Middle frontal gyrus (tissue), 1 donor: ENCODE data around the gene HNF4A.
A peak's percentile ranks its signal among the peaks of the same experiment; 100 is the strongest.

Experiments
- DNase-seq: peaks from one replicate; pipeline ENCODE4 v3.0.0-alpha.2; 2015; ENCODE audit warnings: low spot score; ENCODE audit errors: extremely low spot score

Gene HNF4A

GRCh38 chr20:44439318-44439717, 83.8 kb downstream of the HNF4A start:
- no peak for DNase-seq

- no peak for DNase-seq
Measured at GRCh38 chr20:44442298-44443070, 87.0 kb downstream of the HNF4A start.

- no peak for DNase-seq
Measured at GRCh38 chr20:44445742-44446710, 90.5 kb downstream of the HNF4A start.

GRCh38 chr20:44447827-44448419, 92.4 kb downstream of the HNF4A start:
- DNase-seq, result no peak

- DNase-seq, result no peak
Measured at GRCh38 chr20:44448753-44449546, 93.5 kb downstream of the HNF4A start.

GRCh38 chr20:44449864-44450263, 94.4 kb downstream of the HNF4A start:
- no peak for DNase-seq

- DNase-seq, result no peak
Measured at GRCh38 chr20:44450281-44450889, 94.9 kb downstream of the HNF4A start.

GRCh38 chr20:44450903-44451450, 95.5 kb downstream of the HNF4A start:
- no peak for DNase-seq

GRCh38 chr20:44454306-44454963, 98.9 kb downstream of the HNF4A start:
- DNase-seq, result no peak

- DNase-seq, result no peak
Measured at GRCh38 chr20:44455126-44455525, 99.6 kb downstream of the HNF4A start.

- DNase-seq, result no peak
Measured at GRCh38 chr20:44456611-44457010, 101.1 kb downstream of the HNF4A start.

GRCh38 chr20:44457016-44457415, 101.5 kb downstream of the HNF4A start:
- DNase-seq, result no peak

GRCh38 chr20:44459271-44459670, 103.8 kb downstream of the HNF4A start:
- DNase-seq, result no peak

- peak; percentile 19 for DNase-seq
Measured at GRCh38 chr20:44460795-44461141, 105.3 kb downstream of the HNF4A start.

- DNase-seq, result no peak
Measured at GRCh38 chr20:44461142-44461802, 105.8 kb downstream of the HNF4A start.

- DNase-seq, result no peak
Measured at GRCh38 chr20:44461803-44462174, 106.3 kb downstream of the HNF4A start.

- DNase-seq, result no peak
Measured at GRCh38 chr20:44463466-44463865, 108.0 kb downstream of the HNF4A start.

- no peak for DNase-seq
Measured at GRCh38 chr20:44464514-44464913, 109.0 kb downstream of the HNF4A start.

GRCh38 chr20:44465001-44465560, 109.6 kb downstream of the HNF4A start:
- no peak for DNase-seq
